IMR-90 (cell line): ENCODE data around the gene DSCAML1. TPM values are rescaled to one million over a fixed set of nuclear protein-coding genes. Genes with fewer than 3 reads are reported as not detected.

Experiments
- ATAC-seq: fragments of 200-7000 bp; cut with Tn5 transposase; 2 replicates; pipeline ENCODE4 v1.9.1; 2020; ENCODE audit warnings: low read depth, mild to moderate bottlenecking, moderate library complexity
- BruUV-seq: library from RNA; stranded (reverse); fragments of 400-500 nt; replicated peaks from 2 replicates; lab custom pipeline; 2021; lab: Mats Ljungman, UMichigan
- CTCF ChIA-PET: fragments of 300-600 bp; formaldehyde crosslinking; extraction: SDS; loops from one replicate; lab custom pipeline; 2021; ENCODE audit warnings: antibody characterized with exemption; lab: Yijun Ruan, JAX
- POLR2A ChIA-PET: fragments of 300-600 bp; sonication (Branson Sonifier 250); formaldehyde crosslinking; loops from one replicate; lab custom pipeline; 2022; ENCODE audit warnings: antibody characterized with exemption; ENCODE audit not compliant: unreplicated experiment; lab: Charles Lee
- DNase-seq: peaks from one replicate; pipeline ENCODE4 v3.0.0; 2013
- H2AFZ ChIP-seq: replicated peaks from 2 replicates; pipeline ENCODE3; 2013; ENCODE audit warnings: low read length, mild to moderate bottlenecking; ENCODE audit not compliant: poor library complexity
- H2AK5ac ChIP-seq: 2 replicates; pipeline ENCODE4 v1.6.1; 2013; ENCODE audit warnings: low read depth, low read length, inconsistent platforms
- H2AK9ac ChIP-seq: replicated peaks from 2 replicates; pipeline ENCODE3; 2013; ENCODE audit warnings: mild to moderate bottlenecking, low read depth, low read length, moderate library complexity; ENCODE audit not compliant: poor library complexity
- H2BK120ac ChIP-seq: 2 replicates; pipeline ENCODE4 v1.6.1; 2013; ENCODE audit warnings: low read depth, low read length, inconsistent platforms
- H2BK15ac ChIP-seq: 3 replicates; pipeline ENCODE4 v1.6.1; 2013; ENCODE audit warnings: low read depth, low read length, inconsistent platforms
- H2BK20ac ChIP-seq: 2 replicates; pipeline ENCODE4 v1.6.1; 2013; ENCODE audit warnings: low read depth, mild to moderate bottlenecking, inconsistent platforms, low read length, moderate library complexity
- H2BK5ac ChIP-seq: 2 replicates; pipeline ENCODE4 v1.6.1; 2013; ENCODE audit warnings: mild to moderate bottlenecking, low read depth, low read length, inconsistent platforms; ENCODE audit not compliant: poor library complexity, severe bottlenecking
- H3K14ac ChIP-seq: replicated peaks from 2 replicates; pipeline ENCODE4 v1.6.1; 2013; ENCODE audit warnings: low read depth, low read length, inconsistent platforms
- H3K18ac ChIP-seq: 2 replicates; pipeline ENCODE4 v1.6.1; 2013; ENCODE audit warnings: low read depth, low read length, control low read depth
- H3K23ac ChIP-seq: 2 replicates; pipeline ENCODE4 v1.6.1; 2013; ENCODE audit warnings: low read depth, low read length, inconsistent platforms
- H3K27ac ChIP-seq: 2 replicates; pipeline ENCODE4 v1.5.1; 2013; ENCODE audit warnings: mild to moderate bottlenecking, control low read depth, low read length; ENCODE audit not compliant: insufficient read depth
- H3K27me3 ChIP-seq: 2 replicates; pipeline ENCODE4 v1.6.1; 2013; ENCODE audit warnings: low read length; ENCODE audit not compliant: control insufficient read depth, insufficient read depth
- H3K36me3 ChIP-seq: 2 replicates; pipeline ENCODE4 v1.6.1; 2013; ENCODE audit warnings: low read length, mixed read lengths; ENCODE audit not compliant: control insufficient read depth, insufficient read depth
- H3K4ac ChIP-seq: 2 replicates; pipeline ENCODE4 v1.6.1; 2013; ENCODE audit warnings: low read depth, low read length, inconsistent platforms
- H3K4me1 ChIP-seq: 2 replicates; pipeline ENCODE4 v1.6.1; 2013; ENCODE audit warnings: low read length, mixed read lengths; ENCODE audit not compliant: control insufficient read depth, insufficient read depth
- H3K4me2 ChIP-seq: 2 replicates; pipeline ENCODE4 v1.6.1; 2013; ENCODE audit warnings: low read depth, mild to moderate bottlenecking, control low read depth, low read length, moderate library complexity
- H3K4me3 ChIP-seq: 2 replicates; pipeline ENCODE4 v1.5.1; 2013; ENCODE audit warnings: low read depth, mild to moderate bottlenecking, control low read depth, low read length, moderate library complexity; ENCODE audit not compliant: insufficient read depth
- H3K56ac ChIP-seq: 2 replicates; pipeline ENCODE4 v1.6.1; 2013; ENCODE audit warnings: low read length, inconsistent platforms; ENCODE audit not compliant: insufficient read depth; ENCODE audit errors: extremely low read depth
- H3K79me1 ChIP-seq, 2 experiments: 2 replicates each; pipeline ENCODE4 v1.6.1; 2013; ENCODE audit warnings: low read length in 2 of 2, inconsistent platforms in 1 of 2, low read depth in 1 of 2
- H3K9ac ChIP-seq: 2 replicates; pipeline ENCODE4 v1.6.1; 2013; ENCODE audit warnings: low read depth, low read length, control low read depth
- H3K9me1 ChIP-seq: 2 replicates; pipeline ENCODE4 v1.6.1; 2013; ENCODE audit warnings: low read length, inconsistent platforms; ENCODE audit not compliant: insufficient read depth
- H3K9me3 ChIP-seq: 2 replicates; pipeline ENCODE4 v1.6.1; 2013; ENCODE audit warnings: low read length; ENCODE audit not compliant: control insufficient read depth, insufficient read depth
- H4K20me1 ChIP-seq: 2 replicates; pipeline ENCODE4 v1.6.1; 2013; ENCODE audit warnings: low read length, inconsistent platforms; ENCODE audit not compliant: insufficient read depth
- H4K5ac ChIP-seq: 2 replicates; pipeline ENCODE4 v1.6.1; 2013; ENCODE audit warnings: mild to moderate bottlenecking, low read depth, low read length, control low read depth
- H4K8ac ChIP-seq, 2 experiments: 2 replicates each; pipeline ENCODE4 v1.6.1; 2013; ENCODE audit warnings: low read depth in 2 of 2, low read length in 2 of 2, control low read depth in 1 of 2, inconsistent platforms in 1 of 2
- H4K91ac ChIP-seq: 2 replicates; pipeline ENCODE4 v1.6.1; 2013; ENCODE audit warnings: low read depth, low read length, inconsistent platforms; ENCODE audit not compliant: insufficient read depth
- FOS ChIP-seq: fragments of 150-350 bp; IDR thresholded peaks from 2 replicates; pipeline ENCODE4 v1.6.1; 2016; ENCODE audit warnings: low read depth, low read length
- SMC3 ChIP-seq: fragments of 150-350 bp; IDR thresholded peaks from 2 replicates; pipeline ENCODE4 v1.6.1; 2016; ENCODE audit warnings: low read depth, mild to moderate bottlenecking, antibody characterized with exemption, low read length, moderate library complexity
- WGBS, 2 experiments: methylation state at CpG; one replicate each; pipeline versions ENCODE4 v1.1.5 to v1.1.7; 2013; ENCODE audit warnings: missing lambda C conversion rate in 2 of 2; ENCODE audit not compliant: insufficient read length in 1 of 2; ENCODE audit errors: extremely low coverage in 2 of 2; 5-methylcytosine and 5-hydroxymethylcytosine counted together
- dilution Hi-C: fragments of 300-500 bp; cut with HindIII; formaldehyde crosslinking; loops from one replicate; pipeline ENCODE4 v1.14.3; 2018; ENCODE audit warnings: low sequenced_read_pairs; ENCODE audit not compliant: unreplicated experiment
- in situ Hi-C: fragments of 300-500 bp; cut with MboI; formaldehyde crosslinking; loops from 3 replicates; pipeline ENCODE4 v1.14.3; 2019; ENCODE audit warnings: low sequenced_read_pairs, inconsistent platforms, mixed read lengths
- intact Hi-C: fragments of 100-400 bp; cut with micrococcal nuclease; formaldehyde crosslinking; loops from 2 replicates; pipeline ENCODE4 v1.10.0; 2022
- polyA plus RNA-seq, 3 experiments: library from polyadenylated mRNA; depleted of rRNA; stranded (reverse); fragments of >200 nt; gene quantifications; 2 replicates each; pipeline ENCODE4 v1.2.3, GENCODE V29; 2012; ENCODE audit warnings: low replicate concordance in 1 of 3
- total RNA-seq: library from RNA; depleted of rRNA; stranded (reverse); fragments of >200 nt; gene quantifications from 2 replicates; pipeline ENCODE4 v1.2.3, GENCODE V29; 2012

DSCAML1 gene
- total and polyA plus RNA-seq, 2 of the 4 experiments (the other 2 are of a cell fraction): not detected

GRCh38 chr11:117395476-117395875, 401.5 kb downstream of the DSCAML1 start:
- H4K5ac ChIP-seq: no peak overlapping the region
- H4K20me1 ChIP-seq: no peaks in the 10 kb centered on the region
- no peak overlapping the region for H4K91ac ChIP-seq
- 86% methylated on average over 2 of the region's 4 CpGs; no CpG with 5 or more reads in 1 of the 2 experiments for WGBS, 2 experiments
- no peak for DNase-seq
- no peak overlapping the region for H3K14ac ChIP-seq
- no TSS peak for BruUV-seq
- H3K27ac ChIP-seq: no peak overlapping the region
- H2AK5ac ChIP-seq: no peak overlapping the region
- H3K79me1 ChIP-seq: no peaks in the 10 kb centered on the region
- no peak overlapping the region for H2AK9ac ChIP-seq
- ATAC-seq: no peak
- H4K8ac ChIP-seq: no peak overlapping the region
- intact Hi-C loops: no loop called here
- POLR2A ChIA-PET: no interaction called here
- no peak for TF ChIP-seq FOS
- TF ChIP-seq SMC3: no peak
- CTCF ChIA-PET: no interaction called here
- H3K23ac ChIP-seq: no peak overlapping the region
- H3K4ac ChIP-seq: no peak overlapping the region
- H3K9me3 ChIP-seq: peaks cover 6% of the 10 kb centered on the region; the same call in 1 of the 2 replicates
- H2AFZ ChIP-seq: no peak overlapping the region
- no peak overlapping the region for H3K56ac ChIP-seq
- H2BK15ac ChIP-seq: no peak overlapping the region
- H3K4me1 ChIP-seq: no peaks in the 10 kb centered on the region
- H3K36me3 ChIP-seq: peaks cover 69% of the 10 kb centered on the region
- no peak overlapping the region for H3K9ac ChIP-seq
- dilution Hi-C loops: no loop called here
- H3K4me2 ChIP-seq: no peak overlapping the region
- no peak overlapping the region for H3K18ac ChIP-seq
- H2BK120ac ChIP-seq: no peak overlapping the region
- in situ Hi-C loops: no loop called here
- no peak overlapping the region for H3K4me3 ChIP-seq
- no peak overlapping the region for H2BK20ac ChIP-seq
- no peak overlapping the region for H2BK5ac ChIP-seq
- no peaks in the 10 kb centered on the region for H3K27me3 ChIP-seq
- H3K9me1 ChIP-seq: no peaks in the 10 kb centered on the region
